ENCODE measurements around the gene DIS3L2. TPM values are rescaled to one million over a fixed set of nuclear protein-coding genes. Genes with fewer than 3 reads are reported as not detected.

DIS3L2 gene
- total and polyA plus RNA-seq, 2 of the 8 experiments (the other 6 are each of a cell fraction or from before 2014, with no cell fraction given): 11.5 to 21.6 TPM

DNA sequence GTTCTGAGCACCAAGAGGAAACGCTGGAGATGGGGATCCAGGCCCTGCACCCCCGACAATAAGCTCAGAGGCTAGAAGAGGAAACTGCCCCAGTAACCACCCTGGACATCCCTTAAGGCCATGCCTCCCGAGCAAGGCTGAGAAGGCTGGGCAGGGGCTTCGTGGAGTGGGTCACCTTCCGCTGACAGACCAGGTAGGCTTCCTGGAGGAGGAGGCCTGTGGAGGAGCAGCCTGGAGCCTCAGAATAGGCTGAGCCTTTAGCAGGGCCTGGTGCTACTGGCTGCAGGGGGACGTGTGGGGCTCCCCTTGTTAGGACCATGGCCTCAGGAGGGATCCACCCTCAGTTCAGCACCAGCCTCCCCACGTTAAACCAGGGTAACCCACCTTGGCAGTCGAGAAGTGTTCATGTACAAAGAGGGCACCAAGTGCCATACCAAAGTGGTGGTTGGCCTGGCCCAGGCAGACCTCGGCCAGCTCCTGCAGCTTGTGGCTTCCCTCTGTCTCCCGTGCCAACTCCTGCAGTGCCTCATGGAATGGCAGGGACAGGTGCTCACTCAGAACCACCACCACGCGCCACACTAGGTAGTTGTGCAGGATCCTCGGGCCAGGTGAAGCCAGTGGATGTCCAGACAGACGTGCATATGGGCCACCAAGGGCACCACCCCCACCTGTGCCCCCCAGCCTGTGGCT, 388.6 kb downstream of the DIS3L2 start:
- Histone ChIP-seq H2AFZ (ENCODE audit: low read length) (no peak overlapping the region), H2BK15ac (ENCODE audit: low read length) (no peak overlapping the region), H4K20me1 (replicated peaks in 1 of 2; ENCODE audit: control insufficient read depth in 1 of 2, insufficient read depth in 2 of 2, low read length in 2 of 2) (no peaks in the 10 kb centered on the region), H3K9me3 (ENCODE audit: insufficient read depth in 2 of 2, low read depth in 1 of 2, low read length in 1 of 2) (peaks cover 3 to 6% of the 10 kb centered on the region in 2 experiments; a peak in 2 of 4 replicates), H4K5ac (ENCODE audit: insufficient read length, low read depth, low read length) (no peak overlapping the region), H3K9ac (replicated peaks in 1 of 4; ENCODE audit: extremely low read depth in 1 of 4, low read depth in 3 of 4, low read length in 3 of 4) (no peak overlapping the region), H3K4me3 (ENCODE audit: extremely low read depth in 1 of 4, insufficient read depth in 2 of 4, low read depth in 3 of 4, low read length in 4 of 4) (no peak overlapping the region), H3K27me3 (replicated peaks in 1 of 4; ENCODE audit: control insufficient read depth in 3 of 4, extremely low read depth in 1 of 4, insufficient read depth in 3 of 4, low read length in 3 of 4) (peaks cover 25 to 47% (median 33%) of the 10 kb centered on the region in 4 experiments; a peak in 6 of 7 replicates), H3K4ac (replicated peaks; ENCODE audit: insufficient read length, low read depth, low read length) (no peak overlapping the region), H4K8ac (ENCODE audit: extremely low read depth, insufficient read depth, low read length) (no peak overlapping the region), H2BK20ac (ENCODE audit: low read length) (no peak overlapping the region), H3K79me1 (ENCODE audit: low read depth, low read length) (no peaks in the 10 kb centered on the region), H2BK5ac (ENCODE audit: low read depth, low read length) (no peak overlapping the region), H4K91ac (replicated peaks; ENCODE audit: insufficient read length, low read length) (no peak overlapping the region), H3K14ac (ENCODE audit: insufficient read length) (no peak overlapping the region), H2AK5ac (ENCODE audit: low read depth, low read length) (no peak overlapping the region), H3K4me2 (ENCODE audit: insufficient read depth in 1 of 2, low read depth in 2 of 2, low read length in 2 of 2) (peak overlapping the region in 1 of 2 experiments; percentile 52; a peak in 1 of 4 replicates), H3K23ac (ENCODE audit: insufficient read length) (no peak overlapping the region), H3K27ac (ENCODE audit: low read depth, low read length) (no peak overlapping the region), H3K79me2 (ENCODE audit: control insufficient read depth in 1 of 2, insufficient read depth in 2 of 2, low read length in 2 of 2) (no peaks in the 10 kb centered on the region), H3K23me2 (ENCODE audit: low read depth, low read length) (peaks cover 2% of the 10 kb centered on the region), H2BK120ac (replicated peaks; ENCODE audit: low read depth, low read length) (no peak overlapping the region), H3K4me1 (replicated peaks in 1 of 4; ENCODE audit: control insufficient read depth in 3 of 4, insufficient read depth in 4 of 4, low read length in 3 of 4) (peaks cover 0 to 4% (median 2%) of the 10 kb centered on the region in 4 experiments; a peak in 3 of 7 replicates), H3K56ac (replicated peaks; ENCODE audit: insufficient read length, low read depth, low read length) (no peak overlapping the region), H2BK12ac (ENCODE audit: low read depth, low read length) (no peak overlapping the region), H3K36me3 (ENCODE audit: control insufficient read depth in 2 of 4, insufficient read depth in 4 of 4, low read length in 3 of 4) (peaks cover 0 to 5% (median 0%) of the 10 kb centered on the region in 4 experiments; a peak in 1 of 8 replicates), H3K18ac (ENCODE audit: extremely low read depth, low read length) (no peak overlapping the region)
- ChIA-PET CTCF (ENCODE audit: partially characterized antibody) (interaction anchor here (1.1 to 8.8 kb wide), 12 partner anchors 10 to 449 kb away, joined by 3 to 100 read pairs (median 7); no protein-coding TSS in a partner anchor), POLR2A (ENCODE audit: partially characterized antibody) (interaction anchor here (1.2 kb wide), 1 partner anchor 39 kb away, joined by 3 read pairs; no protein-coding TSS in a partner anchor)
- 82% methylated on average over 13 of the region's 14 CpGs; no CpG with 5 or more reads in 1 of the 2 experiments for WGBS, 2 experiments (ENCODE audit: extremely low coverage in 1 of 2, insufficient coverage in 1 of 2, insufficient read length in 1 of 2, insufficient replicate concordance in 2 of 2, low coverage in 1 of 2, low lambda C conversion rate in 2 of 2, missing lambda C conversion rate in 1 of 2)
- DNase-seq (ENCODE audit: low read depth in 1 of 2, low spot score in 2 of 2): peak in 1 of 2 experiments; percentile 41
- FAIRE-seq: no peak
- TF ChIP-seq NRF1 (IDR thresholded peaks at IDR 0.05; ENCODE audit: low read depth, low read length): no peak
- TF ChIP-seq SIX5 (IDR thresholded peaks at IDR 0.05; ENCODE audit: low read depth, low read length): no peak
- no peak for TF ChIP-seq RNF2 (IDR thresholded peaks at IDR 0.05; ENCODE audit: borderline replicate concordance, low read depth, low read length, missing control alignments, poor library complexity, severe bottlenecking)
- TF ChIP-seq TAF1 (IDR thresholded peaks at IDR 0.05; ENCODE audit: low read depth, low read length): no peak
- TF ChIP-seq SIN3A (conservative IDR thresholded peaks at IDR 0.05 in 1 of 2, IDR thresholded peaks at IDR 0.05 in 1 of 2; ENCODE audit: low read depth in 1 of 2, low read length in 2 of 2): no peak
- TF ChIP-seq CTBP2 (IDR thresholded peaks at IDR 0.05; ENCODE audit: borderline replicate concordance, insufficient read depth, insufficient read length, low read length): no peak
- no peak for TF ChIP-seq RAD21 (IDR thresholded peaks at IDR 0.05 in 1 of 2, conservative IDR thresholded peaks at IDR 0.05 in 1 of 2; ENCODE audit: low read depth in 2 of 2, low read length in 2 of 2)
- no peak for TF ChIP-seq HDAC2 (IDR thresholded peaks at IDR 0.05; ENCODE audit: borderline replicate concordance in 1 of 2, low read depth in 2 of 2, low read length in 2 of 2)
- no peak for TF ChIP-seq SP4 (IDR thresholded peaks at IDR 0.05; ENCODE audit: low read length)
- no peak for TF ChIP-seq RFX5 (IDR thresholded peaks at IDR 0.05; ENCODE audit: borderline replicate concordance, low read depth, low read length)
- no peak for TF ChIP-seq HDAC6 (IDR thresholded peaks at IDR 0.05; ENCODE audit: low read depth, low read length)

All from H1 (cell line).